ENCODE results near the gene CNTN2. TPM values are rescaled to one million over a fixed set of nuclear protein-coding genes. Genes with fewer than 3 reads are reported as not detected.

Gene CNTN2
- total RNA-seq, 1 experiment from 2014 or later = not detected

DNA sequence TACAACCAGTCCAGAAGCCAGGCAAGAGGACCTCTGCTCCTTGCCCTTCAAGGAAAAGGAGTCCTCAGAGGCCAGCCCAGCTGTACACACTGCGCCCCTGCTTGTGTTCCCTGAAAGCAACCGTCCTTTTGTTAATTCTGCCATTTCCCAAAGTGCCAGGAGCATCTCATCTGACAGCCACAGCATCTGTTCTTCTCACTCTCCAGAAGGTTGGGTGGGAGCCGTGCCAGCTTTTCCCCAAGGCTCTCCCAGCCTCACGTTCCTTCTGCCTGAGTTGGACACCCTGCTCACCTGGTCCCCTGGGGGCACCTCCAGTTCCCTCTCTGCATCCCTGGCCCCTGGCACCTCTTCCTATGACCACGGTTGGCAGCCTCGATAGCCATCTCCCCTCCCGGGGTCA is 10.5 kb upstream of the CNTN2 start:
- TF ChIP-seq, protein P1, sequence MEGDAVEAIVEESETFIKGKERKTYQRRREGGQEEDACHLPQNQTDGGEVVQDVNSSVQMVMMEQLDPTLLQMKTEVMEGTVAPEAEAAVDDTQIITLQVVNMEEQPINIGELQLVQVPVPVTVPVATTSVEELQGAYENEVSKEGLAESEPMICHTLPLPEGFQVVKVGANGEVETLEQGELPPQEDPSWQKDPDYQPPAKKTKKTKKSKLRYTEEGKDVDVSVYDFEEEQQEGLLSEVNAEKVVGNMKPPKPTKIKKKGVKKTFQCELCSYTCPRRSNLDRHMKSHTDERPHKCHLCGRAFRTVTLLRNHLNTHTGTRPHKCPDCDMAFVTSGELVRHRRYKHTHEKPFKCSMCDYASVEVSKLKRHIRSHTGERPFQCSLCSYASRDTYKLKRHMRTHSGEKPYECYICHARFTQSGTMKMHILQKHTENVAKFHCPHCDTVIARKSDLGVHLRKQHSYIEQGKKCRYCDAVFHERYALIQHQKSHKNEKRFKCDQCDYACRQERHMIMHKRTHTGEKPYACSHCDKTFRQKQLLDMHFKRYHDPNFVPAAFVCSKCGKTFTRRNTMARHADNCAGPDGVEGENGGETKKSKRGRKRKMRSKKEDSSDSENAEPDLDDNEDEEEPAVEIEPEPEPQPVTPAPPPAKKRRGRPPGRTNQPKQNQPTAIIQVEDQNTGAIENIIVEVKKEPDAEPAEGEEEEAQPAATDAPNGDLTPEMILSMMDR (IDR thresholded peaks at IDR 0.05; ENCODE audit: unreplicated experiment) = no peak
- intact Hi-C loops (cut with micrococcal nuclease; ENCODE audit: unreplicated experiment) = no loop called here
- Mint-ChIP-seq H3K27me3 (ENCODE audit: unreplicated experiment) (peaks cover 99% of the 10 kb centered on the region), H3K9me3 (ENCODE audit: low read depth, unreplicated experiment) (no peaks in the 10 kb centered on the region), H3K4me1 (ENCODE audit: low read depth, unreplicated experiment) (no peaks in the 10 kb centered on the region), H3K36me3 (ENCODE audit: insufficient read depth, unreplicated experiment) (no peaks in the 10 kb centered on the region), H3K27ac (ENCODE audit: unreplicated experiment) (no peak overlapping the region), H3K4me3 (ENCODE audit: low read depth, unreplicated experiment) (no peak overlapping the region)
- BruUV-seq (replicated peaks) = no TSS peak
- CTCF ChIA-PET = no interaction called here
- DNase-seq = no peak

DNA sequence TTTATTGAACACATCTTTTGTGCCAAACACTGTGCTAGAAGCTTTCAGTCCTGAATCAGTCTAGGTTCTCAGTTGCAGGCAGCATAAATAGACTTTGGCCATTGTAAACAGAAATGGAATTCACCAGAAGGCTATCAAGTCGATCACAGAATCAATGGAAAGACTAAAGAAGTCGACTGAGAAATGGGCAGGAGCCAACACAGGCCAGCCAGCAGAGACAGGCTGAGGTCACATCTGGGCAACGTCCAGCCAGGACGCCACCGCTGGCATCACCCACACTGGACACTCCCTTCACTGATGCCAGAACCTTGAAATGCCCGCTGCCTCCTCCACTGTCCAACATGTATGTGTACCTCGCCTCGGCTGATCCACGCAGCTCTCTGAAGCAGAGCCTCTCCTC is 5.5 kb upstream of the CNTN2 start:
- Mint-ChIP-seq H3K36me3 (ENCODE audit: insufficient read depth, unreplicated experiment) (no peaks in the 10 kb centered on the region), H3K9me3 (ENCODE audit: low read depth, unreplicated experiment) (no peaks in the 10 kb centered on the region), H3K27ac (ENCODE audit: unreplicated experiment) (no peak overlapping the region), H3K27me3 (ENCODE audit: unreplicated experiment) (peaks cover 99% of the 10 kb centered on the region), H3K4me3 (ENCODE audit: low read depth, unreplicated experiment) (no peak overlapping the region), H3K4me1 (ENCODE audit: low read depth, unreplicated experiment) (no peaks in the 10 kb centered on the region)
- no TSS peak for BruUV-seq (replicated peaks)
- intact Hi-C loops (cut with micrococcal nuclease; ENCODE audit: unreplicated experiment) = no loop called here
- no peak for DNase-seq
- CTCF ChIA-PET = no interaction called here
- TF ChIP-seq, protein P1 (IDR thresholded peaks at IDR 0.05; ENCODE audit: unreplicated experiment) = no peak

DNA sequence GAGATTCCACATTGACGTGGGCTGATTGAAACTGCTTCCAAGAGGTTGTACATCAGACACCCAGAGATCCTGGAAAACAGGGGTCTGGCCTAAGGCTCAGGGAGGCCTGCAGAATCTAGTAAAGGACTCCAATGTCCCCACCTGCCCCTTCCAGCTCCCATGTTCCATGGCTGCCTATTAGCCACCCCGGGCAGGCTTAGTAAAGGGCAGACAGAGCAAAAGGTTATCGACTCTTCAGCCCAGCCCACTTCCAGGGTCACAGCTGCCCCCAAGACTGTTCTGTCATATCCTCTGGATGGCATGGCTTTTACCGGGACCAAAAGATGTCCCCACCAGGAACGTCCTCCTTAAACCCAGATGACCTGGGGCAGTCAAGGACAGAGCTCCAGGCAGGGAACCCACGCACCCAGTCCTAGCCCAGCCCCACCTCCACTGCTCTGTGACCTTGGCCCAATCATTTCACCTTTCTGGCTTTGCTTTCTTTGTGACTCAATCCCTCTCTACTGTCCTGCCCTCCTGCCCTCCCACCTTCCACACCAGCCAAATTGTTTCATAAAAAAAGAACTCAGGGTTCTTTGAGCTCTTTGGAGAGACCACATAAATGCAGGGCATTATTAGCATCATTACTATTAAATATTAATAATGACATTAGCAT is 4.8 kb upstream of the CNTN2 start:
- no peaks in the 10 kb centered on the region for H3K9me3 Mint-ChIP-seq (ENCODE audit: low read depth, unreplicated experiment)
- no peaks in the 10 kb centered on the region for H3K4me1 Mint-ChIP-seq (ENCODE audit: low read depth, unreplicated experiment)
- CTCF ChIA-PET = no interaction called here
- intact Hi-C loops (cut with micrococcal nuclease; ENCODE audit: unreplicated experiment) = no loop called here
- BruUV-seq (replicated peaks) = no TSS peak
- H3K27ac Mint-ChIP-seq (ENCODE audit: unreplicated experiment) = no peak overlapping the region
- DNase-seq = no peak
- H3K27me3 Mint-ChIP-seq (ENCODE audit: unreplicated experiment) = peaks cover 97% of the 10 kb centered on the region
- no peak overlapping the region for H3K4me3 Mint-ChIP-seq (ENCODE audit: low read depth, unreplicated experiment)
- TF ChIP-seq, protein P1 (IDR thresholded peaks at IDR 0.05; ENCODE audit: unreplicated experiment) = no peak
- no peaks in the 10 kb centered on the region for H3K36me3 Mint-ChIP-seq (ENCODE audit: insufficient read depth, unreplicated experiment)

DNA sequence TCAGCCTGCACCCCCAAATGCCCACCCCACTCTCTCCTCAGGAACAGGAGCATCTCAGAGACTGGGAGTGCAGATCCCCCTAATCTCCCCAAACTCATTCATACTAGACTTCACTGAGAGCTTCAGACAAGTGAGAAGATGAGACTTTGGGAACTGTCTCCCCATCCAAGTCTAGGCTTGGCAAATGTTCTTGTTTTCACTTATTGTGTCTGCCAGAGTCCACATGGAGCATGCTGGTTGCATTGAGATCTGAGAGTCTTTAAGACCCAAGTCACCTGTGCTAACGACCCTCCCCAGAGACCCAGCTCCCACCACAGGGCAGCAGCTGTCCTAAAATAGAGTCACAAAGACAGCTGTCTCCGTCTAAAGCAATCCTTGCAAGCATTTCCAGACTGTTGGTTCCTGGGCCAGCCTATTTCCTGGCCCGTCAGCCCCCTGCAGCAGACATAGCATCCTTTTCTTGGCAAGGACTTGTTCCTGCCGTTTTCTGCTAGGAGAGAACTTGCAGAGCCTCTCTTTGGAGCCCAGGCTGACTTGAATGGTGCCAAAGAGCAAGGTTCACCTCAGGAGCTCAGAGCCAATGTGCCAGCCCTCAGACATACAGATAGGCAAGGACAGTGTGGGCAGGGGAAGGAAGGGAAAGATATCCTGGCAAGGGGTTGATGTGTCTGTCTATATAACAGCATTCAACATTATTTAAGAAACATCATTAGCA is 1.9 kb upstream of the CNTN2 start:
- no TSS peak for BruUV-seq (replicated peaks)
- Mint-ChIP-seq H3K27ac (ENCODE audit: unreplicated experiment) (no peak overlapping the region), H3K9me3 (ENCODE audit: low read depth, unreplicated experiment) (no peaks in the 10 kb centered on the region), H3K4me1 (ENCODE audit: low read depth, unreplicated experiment) (no peaks in the 10 kb centered on the region), H3K4me3 (ENCODE audit: low read depth, unreplicated experiment) (no peak overlapping the region), H3K36me3 (ENCODE audit: insufficient read depth, unreplicated experiment) (no peaks in the 10 kb centered on the region), H3K27me3 (ENCODE audit: unreplicated experiment) (peaks cover 99% of the 10 kb centered on the region)
- DNase-seq = no peak
- intact Hi-C loops (cut with micrococcal nuclease; ENCODE audit: unreplicated experiment) = no loop called here
- TF ChIP-seq, protein P1 (IDR thresholded peaks at IDR 0.05; ENCODE audit: unreplicated experiment) = no peak
- CTCF ChIA-PET = no interaction called here
